HCT116 (cell line): ENCODE data around the gene RBM19. TPM values are rescaled to one million over a fixed set of nuclear protein-coding genes. Genes with fewer than 3 reads are reported as not detected.

Experiments used
- ATAC-seq: fragments of 200-7000 bp; cut with Tn5 transposase; 2 replicates; pipeline ENCODE4 v1.9.1; 2020; ENCODE audit warnings: mild to moderate bottlenecking, moderate library complexity
- BruUV-seq: library from RNA; stranded (reverse); fragments of 400-500 nt; replicated peaks from 2 replicates; lab custom pipeline; 2021; lab: Mats Ljungman, UMichigan
- CTCF ChIA-PET: fragments of 300-600 bp; sonication (Branson Sonifier 250); formaldehyde crosslinking; loops from one replicate; lab custom pipeline; 2021; ENCODE audit warnings: antibody characterized with exemption; lab: Charles Lee
- POLR2A ChIA-PET: fragments of 300-600, 350-600 bp; sonication (Branson Sonifier 250); formaldehyde crosslinking; loops from one replicate; lab custom pipeline; 2021; ENCODE audit warnings: antibody characterized with exemption; lab: Charles Lee
- RAD21 ChIA-PET, 2 experiments: fragments of 300-600 bp; sonication (Branson Sonifier 250); formaldehyde crosslinking; loops; one replicate each; lab custom pipeline; 2023; ENCODE audit warnings: low total read pairs in 2 of 2; ENCODE audit not compliant: uncharacterized antibody in 2 of 2, unreplicated experiment in 2 of 2, low non-redundant PET in 1 of 2; lab: Charles Lee
- DNase-seq: peaks from one replicate; pipeline ENCODE4 v3.0.0-alpha.2; 2010; ENCODE audit warnings: low read depth, low spot score
- H2AFZ ChIP-seq: fragments of 200-600 bp; shearing (Covaris generic), sonication (generic); 2 replicates; pipeline ENCODE4 v1.6.1; 2017; ENCODE audit warnings: low read depth, mixed run types, mixed read lengths, antibody characterized with exemption, low read length; ENCODE audit not compliant: poor library complexity, severe bottlenecking
- H3K27ac ChIP-seq: 2 replicates; pipeline ENCODE4 v1.5.1; 2012; ENCODE audit warnings: low read depth, low read length
- H3K27me3 ChIP-seq: fragments of 200-600 bp; sonication (generic); 2 replicates; pipeline ENCODE4 v1.6.1; 2016; ENCODE audit warnings: mixed run types, low read length, mixed read lengths; ENCODE audit not compliant: insufficient read depth
- H3K36me3 ChIP-seq, 2 experiments: fragments of 200-500 bp in 1 of 2; fragments of 200-600 bp in 1 of 2; sonication (Bioruptor generic) in 1 of 2; sonication (generic) in 1 of 2; 2 replicates each; pipeline versions ENCODE4 v1.5.1 to v1.6.1; 2014 to 2016; ENCODE audit warnings: low read length in 2 of 2, inconsistent platforms in 1 of 2, mixed read lengths in 1 of 2, mixed run types in 1 of 2; ENCODE audit not compliant: insufficient read depth in 2 of 2, control insufficient read depth in 1 of 2
- H3K4me1 ChIP-seq, 2 experiments: fragments of 200-600 bp in 1 of 2; sonication (generic) in 1 of 2; 2 replicates each; pipeline versions ENCODE4 v1.5.1 to v1.6.1; 2012 to 2017; ENCODE audit warnings: low read length in 2 of 2, inconsistent platforms in 1 of 2, mild to moderate bottlenecking in 1 of 2, mixed read lengths in 1 of 2, mixed run types in 1 of 2, moderate library complexity in 1 of 2; ENCODE audit not compliant: insufficient read depth in 2 of 2, control insufficient read depth in 1 of 2
- H3K4me2 ChIP-seq: fragments of 200-600 bp; sonication (generic); 2 replicates; pipeline ENCODE4 v1.6.1; 2017; ENCODE audit warnings: mixed run types, low read length, mixed read lengths
- H3K4me3 ChIP-seq, 2 experiments: fragments of 200-600 bp in 1 of 2; sonication (generic) in 1 of 2; replicated peaks in 1 of 2; 2 replicates each; pipeline ENCODE4 v1.5.1; 2011 to 2016; ENCODE audit warnings: low read length in 2 of 2, control low read depth in 1 of 2, low read depth in 1 of 2, mild to moderate bottlenecking in 1 of 2, mixed read lengths in 1 of 2, mixed run types in 1 of 2
- H3K79me2 ChIP-seq: fragments of 200-600 bp; sonication (generic); 2 replicates; pipeline ENCODE4 v1.6.1; 2017; ENCODE audit warnings: mild to moderate bottlenecking, mixed run types, low read length, moderate library complexity, mixed read lengths; ENCODE audit not compliant: insufficient read depth
- H3K9ac ChIP-seq: fragments of 200-600 bp; sonication (generic); 2 replicates; pipeline ENCODE4 v1.6.1; 2016; ENCODE audit warnings: low read length, mixed read lengths
- H3K9me2 ChIP-seq: fragments of 200-600 bp; sonication (generic), shearing (Covaris generic); 2 replicates; pipeline ENCODE4 v1.6.1; 2017; ENCODE audit warnings: mixed run types, mild to moderate bottlenecking, moderate library complexity; ENCODE audit not compliant: insufficient read depth
- H3K9me3 ChIP-seq, 2 experiments: fragments of 200-500 bp in 1 of 2; fragments of 200-600 bp in 1 of 2; sonication (Bioruptor generic) in 1 of 2; sonication (generic) in 1 of 2; 2 replicates each; pipeline ENCODE4 v1.6.1; 2014 to 2017; ENCODE audit warnings: low read length in 2 of 2, mixed read lengths in 2 of 2, inconsistent platforms in 1 of 2, low read depth in 1 of 2, mild to moderate bottlenecking in 1 of 2, mixed run types in 1 of 2, moderate library complexity in 1 of 2; ENCODE audit not compliant: control insufficient read depth in 1 of 2, insufficient read depth in 1 of 2
- H4K20me1 ChIP-seq: fragments of 200-600 bp; sonication (generic), shearing (Covaris generic); 2 replicates; pipeline ENCODE4 v1.6.1; 2017; ENCODE audit warnings: mixed run types, mild to moderate bottlenecking, moderate library complexity; ENCODE audit not compliant: insufficient read depth
- CBX3 ChIP-seq: IDR thresholded peaks from 2 replicates; pipeline ENCODE4 v1.6.1; 2012; ENCODE audit warnings: low read depth
- EGR1 ChIP-seq: IDR thresholded peaks from 2 replicates; pipeline ENCODE4 v1.6.1; 2012; ENCODE audit warnings: low read depth
- ELF1 ChIP-seq: IDR thresholded peaks from 2 replicates; pipeline ENCODE4 v1.6.1; 2012; ENCODE audit warnings: low read depth, borderline replicate concordance
- EZH2 ChIP-seq: fragments of 200-600 bp; sonication (generic); IDR thresholded peaks from 2 replicates; pipeline ENCODE4 v1.6.1; 2017; ENCODE audit warnings: antibody characterized with exemption, mixed run types
- FOSL1 ChIP-seq: IDR thresholded peaks from 2 replicates; pipeline ENCODE4 v1.6.1; 2012; ENCODE audit warnings: low read depth
- JUND ChIP-seq: IDR thresholded peaks from 2 replicates; pipeline ENCODE4 v1.6.1; 2012
- RAD21 ChIP-seq: IDR thresholded peaks from 2 replicates; pipeline ENCODE4 v1.6.1; 2012; ENCODE audit warnings: low read depth, mild to moderate bottlenecking
- SIN3A ChIP-seq: IDR thresholded peaks from 2 replicates; pipeline ENCODE4 v1.6.1; 2012; ENCODE audit warnings: low read depth
- SP1 ChIP-seq: IDR thresholded peaks from 2 replicates; pipeline ENCODE4 v1.6.1; 2012; ENCODE audit warnings: low read depth
- TCF7L2 ChIP-seq: IDR thresholded peaks from 2 replicates; pipeline ENCODE4 v1.7.0; 2011; ENCODE audit warnings: borderline replicate concordance, inconsistent platforms; ENCODE audit not compliant: insufficient read depth, insufficient read length; ENCODE audit errors: extremely low read depth
- YY1 ChIP-seq: IDR thresholded peaks from 2 replicates; pipeline ENCODE4 v1.6.1; 2011; ENCODE audit warnings: low read length, low read depth, moderate library complexity, mild to moderate bottlenecking; ENCODE audit not compliant: insufficient replicate concordance; ENCODE audit errors: extremely low read depth
- ZFX ChIP-seq: fragments of 450-650 bp; IDR thresholded peaks from 2 replicates; pipeline ENCODE4 v1.6.1; 2017
- ZNF274 ChIP-seq: fragments of 200-500 bp; sonication (Bioruptor generic); IDR thresholded peaks from 2 replicates; pipeline ENCODE4 v1.6.1; 2014; ENCODE audit warnings: mild to moderate bottlenecking, low read depth, low read length, inconsistent platforms
- intact Hi-C: fragments of 100-400 bp; cut with micrococcal nuclease; formaldehyde crosslinking; loops from 2 replicates; pipeline ENCODE4 v1.10.0; 2022
- total RNA-seq: library from RNA; stranded (reverse); gene quantifications from one replicate; pipeline ENCODE4 v1.2.1, GENCODE V29; 2021; ENCODE audit not compliant: unreplicated experiment
- TF ChIP-seq, protein P1 (sequence below): IDR thresholded peaks from 2 replicates; pipeline ENCODE4 v1.6.1; 2012; ENCODE audit warnings: low read depth
- TF ChIP-seq, protein P2 (sequence below): IDR thresholded peaks from 2 replicates; pipeline ENCODE4 v1.6.1; 2012
- TF ChIP-seq, protein P3 (sequence below): IDR thresholded peaks from 2 replicates; pipeline ENCODE4 v1.6.1; 2012

Gene RBM19
- total RNA-seq, 1 experiment from 2014 or later: 30.7 TPM

DNA sequence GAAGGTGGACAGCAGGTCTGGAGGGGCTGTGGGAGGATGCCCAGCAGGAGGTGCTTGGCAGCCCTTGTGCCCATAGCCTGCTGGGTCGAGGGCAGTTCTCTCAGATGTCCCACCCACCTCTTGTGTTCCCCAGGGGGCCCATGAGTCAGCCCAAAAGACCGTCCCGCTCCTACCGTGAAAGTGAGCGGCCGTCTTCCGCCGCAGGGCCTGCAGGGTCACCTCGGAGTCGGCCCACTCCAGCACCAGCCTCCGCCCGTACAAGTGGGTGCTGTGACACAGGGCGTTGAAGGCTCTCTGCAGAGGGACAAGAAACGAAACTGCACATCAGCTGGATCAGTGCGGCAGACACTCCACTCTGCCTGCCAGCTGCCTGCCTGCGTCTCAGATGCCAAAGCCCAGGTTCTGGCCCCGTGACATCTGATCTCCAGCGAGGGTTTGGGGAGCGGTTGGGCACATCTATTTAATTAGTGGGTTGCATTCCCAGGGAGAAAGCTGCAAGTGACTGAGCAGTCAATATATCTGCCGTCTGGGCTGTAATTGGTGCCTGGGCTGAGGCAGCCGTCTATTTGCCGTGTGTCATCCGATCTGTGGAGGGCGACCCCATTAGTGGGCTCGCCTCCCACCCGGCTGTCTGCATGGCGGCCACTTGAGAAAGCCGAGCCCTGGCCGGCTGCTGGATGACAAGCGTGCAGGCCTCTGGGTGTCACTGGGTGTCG lies 121.5 kb downstream of the RBM19 start (continued):
- TF ChIP-seq, protein P1, sequence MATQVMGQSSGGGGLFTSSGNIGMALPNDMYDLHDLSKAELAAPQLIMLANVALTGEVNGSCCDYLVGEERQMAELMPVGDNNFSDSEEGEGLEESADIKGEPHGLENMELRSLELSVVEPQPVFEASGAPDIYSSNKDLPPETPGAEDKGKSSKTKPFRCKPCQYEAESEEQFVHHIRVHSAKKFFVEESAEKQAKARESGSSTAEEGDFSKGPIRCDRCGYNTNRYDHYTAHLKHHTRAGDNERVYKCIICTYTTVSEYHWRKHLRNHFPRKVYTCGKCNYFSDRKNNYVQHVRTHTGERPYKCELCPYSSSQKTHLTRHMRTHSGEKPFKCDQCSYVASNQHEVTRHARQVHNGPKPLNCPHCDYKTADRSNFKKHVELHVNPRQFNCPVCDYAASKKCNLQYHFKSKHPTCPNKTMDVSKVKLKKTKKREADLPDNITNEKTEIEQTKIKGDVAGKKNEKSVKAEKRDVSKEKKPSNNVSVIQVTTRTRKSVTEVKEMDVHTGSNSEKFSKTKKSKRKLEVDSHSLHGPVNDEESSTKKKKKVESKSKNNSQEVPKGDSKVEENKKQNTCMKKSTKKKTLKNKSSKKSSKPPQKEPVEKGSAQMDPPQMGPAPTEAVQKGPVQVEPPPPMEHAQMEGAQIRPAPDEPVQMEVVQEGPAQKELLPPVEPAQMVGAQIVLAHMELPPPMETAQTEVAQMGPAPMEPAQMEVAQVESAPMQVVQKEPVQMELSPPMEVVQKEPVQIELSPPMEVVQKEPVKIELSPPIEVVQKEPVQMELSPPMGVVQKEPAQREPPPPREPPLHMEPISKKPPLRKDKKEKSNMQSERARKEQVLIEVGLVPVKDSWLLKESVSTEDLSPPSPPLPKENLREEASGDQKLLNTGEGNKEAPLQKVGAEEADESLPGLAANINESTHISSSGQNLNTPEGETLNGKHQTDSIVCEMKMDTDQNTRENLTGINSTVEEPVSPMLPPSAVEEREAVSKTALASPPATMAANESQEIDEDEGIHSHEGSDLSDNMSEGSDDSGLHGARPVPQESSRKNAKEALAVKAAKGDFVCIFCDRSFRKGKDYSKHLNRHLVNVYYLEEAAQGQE: no peak
- TF ChIP-seq SIN3A: no peak
- TF ChIP-seq TCF7L2: no peak
- no peak for TF ChIP-seq ELF1
- TF ChIP-seq, all 23 proteins: peak for 0

DNA sequence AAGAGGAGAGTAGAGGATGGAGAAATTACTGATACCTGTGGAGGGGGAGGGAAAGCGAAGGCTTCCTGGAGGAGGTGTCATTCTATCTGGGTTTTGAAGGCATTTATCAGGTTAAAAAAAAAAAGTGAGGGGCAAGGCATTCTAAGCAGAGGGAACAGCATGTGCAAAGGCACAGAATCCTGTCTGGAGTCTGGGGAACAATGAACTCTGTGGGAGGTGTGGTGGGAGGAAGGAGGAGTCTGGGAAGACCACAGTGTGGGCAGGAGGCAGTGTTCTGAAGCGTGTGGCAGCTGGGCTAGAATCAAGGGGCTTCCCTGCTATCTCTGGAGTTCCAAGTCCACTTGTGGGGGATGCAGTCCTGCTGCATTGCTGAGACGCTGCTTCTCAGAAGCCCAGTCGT lies 123.4 kb downstream of the RBM19 start:
- H3K4me3 ChIP-seq: no peak overlapping the region
- no peaks in the 10 kb centered on the region for H3K9me2 ChIP-seq
- DNase-seq: no peak
- no peaks in the 10 kb centered on the region for H3K9me3 ChIP-seq
- no peak overlapping the region for H2AFZ ChIP-seq
- H3K9ac ChIP-seq: no peak overlapping the region
- H3K36me3 ChIP-seq: no peaks in the 10 kb centered on the region; a peak in 1 of 4 replicates
- no peaks in the 10 kb centered on the region for H3K27me3 ChIP-seq
- no peaks in the 10 kb centered on the region for H3K79me2 ChIP-seq
- H4K20me1 ChIP-seq: no peaks in the 10 kb centered on the region
- no peak overlapping the region for H3K4me2 ChIP-seq
- BruUV-seq: no TSS peak
- H3K27ac ChIP-seq: no peak overlapping the region
- H3K4me1 ChIP-seq: no peaks in the 10 kb centered on the region
- ChIA-PET CTCF (no interaction called here), POLR2A (no interaction called here), RAD21 (no interaction called here)
- intact Hi-C loops: no loop called here
- no peak for ATAC-seq
- TF ChIP-seq JUND: no peak
- no peak for TF ChIP-seq ZNF274
- no peak for TF ChIP-seq RAD21
- TF ChIP-seq CBX3: no peak
- TF ChIP-seq, protein P2, sequence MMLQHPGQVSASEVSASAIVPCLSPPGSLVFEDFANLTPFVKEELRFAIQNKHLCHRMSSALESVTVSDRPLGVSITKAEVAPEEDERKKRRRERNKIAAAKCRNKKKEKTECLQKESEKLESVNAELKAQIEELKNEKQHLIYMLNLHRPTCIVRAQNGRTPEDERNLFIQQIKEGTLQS: no peak
- no peak for TF ChIP-seq YY1
- TF ChIP-seq, protein P3, sequence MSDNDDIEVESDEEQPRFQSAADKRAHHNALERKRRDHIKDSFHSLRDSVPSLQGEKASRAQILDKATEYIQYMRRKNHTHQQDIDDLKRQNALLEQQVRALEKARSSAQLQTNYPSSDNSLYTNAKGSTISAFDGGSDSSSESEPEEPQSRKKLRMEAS: no peak
- TF ChIP-seq SP1: no peak
- TF ChIP-seq SIN3A: no peak
- TF ChIP-seq, protein P1: no peak
- no peak for TF ChIP-seq EZH2
- TF ChIP-seq FOSL1: no peak
- no peak for TF ChIP-seq ZFX
- TF ChIP-seq EGR1: no peak
